ENCODE results near the gene MCOLN3.
"Not testable (repeated sequence)": the region's sequence is repeated elsewhere in the genome, so short reads cannot be mapped to it uniquely, and the experiment has no call there.

MCOLN3 gene

DNA sequence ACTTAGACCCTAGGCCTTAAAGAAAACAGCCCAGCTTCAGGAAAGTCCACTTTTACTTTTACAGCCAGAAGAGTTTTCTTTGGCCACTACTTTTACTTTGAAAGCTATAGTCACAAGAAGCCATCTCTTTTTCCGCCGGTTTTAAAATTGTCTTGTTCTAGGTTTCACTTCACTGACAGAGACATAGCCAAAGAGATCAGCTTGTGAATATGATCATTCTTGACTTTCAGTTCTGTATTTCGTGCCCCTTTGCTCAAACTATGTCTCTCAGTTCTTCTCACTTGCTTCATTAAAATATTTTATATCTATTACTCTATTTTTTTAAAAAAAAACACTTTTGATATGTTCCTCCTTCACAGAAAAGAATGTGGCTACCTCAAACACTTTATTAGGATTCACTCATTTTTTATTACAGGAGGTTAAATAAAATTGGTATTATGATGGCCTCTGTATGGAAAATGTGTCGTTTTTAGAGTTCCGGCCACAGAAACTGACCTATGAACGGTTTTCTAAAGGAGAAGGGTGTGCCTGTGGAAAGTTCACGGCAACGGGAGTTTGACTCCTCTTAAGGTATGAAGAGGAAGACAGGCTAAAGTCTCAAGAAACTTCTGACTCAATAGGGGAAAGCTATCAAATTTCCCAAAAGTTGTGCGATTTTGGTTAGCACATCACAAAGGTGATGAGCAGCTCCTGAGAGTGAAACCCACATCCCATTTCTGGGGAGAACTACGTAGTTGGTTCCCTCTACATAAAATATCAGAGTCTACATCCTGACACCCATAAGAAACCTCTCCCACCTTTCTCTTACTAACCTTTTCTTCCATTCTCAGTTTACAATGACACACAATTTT, 52.6 kb downstream of the MCOLN3 start:
- DNase-seq (ENCODE audit: low read depth in 4 of 4, low spot score in 1 of 4), result no peak

GRCh38 chr1:84991097-84991920, 57.0 kb downstream of the MCOLN3 start:
- DNase-seq (ENCODE audit: low read depth in 4 of 4, low spot score in 1 of 4), result no peak

- DNase-seq (ENCODE audit: low read depth in 4 of 4, low spot score in 1 of 4), result no peak
Measured at GRCh38 chr1:84988588-84988987, 59.7 kb downstream of the MCOLN3 start.

- not testable (repeated sequence) for DNase-seq (ENCODE audit: low read depth in 4 of 4, low spot score in 1 of 4)
Measured at GRCh38 chr1:84986561-84986960, 61.7 kb downstream of the MCOLN3 start.

- no peak for DNase-seq (ENCODE audit: low read depth in 4 of 4, low spot score in 1 of 4)
Measured at GRCh38 chr1:84985365-84985764, 62.9 kb downstream of the MCOLN3 start.

GRCh38 chr1:84982395-84982794, 65.9 kb downstream of the MCOLN3 start:
- DNase-seq (ENCODE audit: low read depth in 4 of 4, low spot score in 1 of 4), result no peak

- no peak for DNase-seq (ENCODE audit: low read depth in 4 of 4, low spot score in 1 of 4)
Measured at GRCh38 chr1:84975035-84975434, 73.3 kb downstream of the MCOLN3 start.

DNA sequence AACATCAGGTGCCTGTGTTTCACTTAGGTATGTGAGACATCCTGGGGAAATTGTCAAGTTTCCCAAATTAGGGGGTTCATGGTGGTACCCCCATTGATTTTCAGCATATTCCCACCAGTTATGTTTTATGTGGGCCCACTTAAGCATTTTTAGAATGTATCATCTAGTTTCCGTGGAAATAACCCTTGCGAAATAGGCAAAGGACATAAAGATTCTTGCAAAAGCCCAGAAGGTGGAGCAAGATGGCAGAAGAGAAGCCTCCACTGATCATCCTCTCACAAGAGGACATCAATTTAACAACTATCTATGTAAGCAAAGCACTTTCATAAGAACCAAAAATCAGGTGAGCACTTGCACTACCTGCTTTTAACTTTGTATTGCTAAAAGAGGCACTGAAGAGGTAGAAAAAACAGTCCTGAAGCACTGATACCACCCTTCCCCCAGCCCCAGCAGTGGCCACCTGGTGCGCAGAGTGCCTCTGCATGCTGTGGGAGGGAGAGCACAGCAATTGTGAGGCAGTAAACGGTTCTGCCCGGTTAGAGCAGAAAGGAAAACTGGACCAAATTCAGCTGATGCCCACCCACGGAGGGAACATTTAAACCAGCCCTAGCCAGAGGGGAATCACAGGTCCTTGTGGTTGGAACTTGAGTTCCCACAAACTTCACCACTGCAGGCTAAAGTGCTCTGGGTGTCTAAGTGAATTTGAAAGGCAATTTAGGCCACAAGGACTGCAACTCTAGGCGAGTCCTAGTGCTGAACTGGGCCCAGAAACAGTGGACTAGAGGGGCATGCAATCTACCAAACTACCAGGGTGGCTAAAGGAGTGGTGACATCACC, 74.6 kb downstream of the MCOLN3 start:
- no peak for DNase-seq (ENCODE audit: low read depth in 4 of 4, low spot score in 1 of 4)

- DNase-seq (ENCODE audit: low read depth in 4 of 4, low spot score in 1 of 4), result no peak
Measured at GRCh38 chr1:84972377-84972987, 75.8 kb downstream of the MCOLN3 start.

GRCh38 chr1:84971957-84972356, 76.3 kb downstream of the MCOLN3 start:
- no peak for DNase-seq (ENCODE audit: low read depth in 4 of 4, low spot score in 1 of 4)

DNA sequence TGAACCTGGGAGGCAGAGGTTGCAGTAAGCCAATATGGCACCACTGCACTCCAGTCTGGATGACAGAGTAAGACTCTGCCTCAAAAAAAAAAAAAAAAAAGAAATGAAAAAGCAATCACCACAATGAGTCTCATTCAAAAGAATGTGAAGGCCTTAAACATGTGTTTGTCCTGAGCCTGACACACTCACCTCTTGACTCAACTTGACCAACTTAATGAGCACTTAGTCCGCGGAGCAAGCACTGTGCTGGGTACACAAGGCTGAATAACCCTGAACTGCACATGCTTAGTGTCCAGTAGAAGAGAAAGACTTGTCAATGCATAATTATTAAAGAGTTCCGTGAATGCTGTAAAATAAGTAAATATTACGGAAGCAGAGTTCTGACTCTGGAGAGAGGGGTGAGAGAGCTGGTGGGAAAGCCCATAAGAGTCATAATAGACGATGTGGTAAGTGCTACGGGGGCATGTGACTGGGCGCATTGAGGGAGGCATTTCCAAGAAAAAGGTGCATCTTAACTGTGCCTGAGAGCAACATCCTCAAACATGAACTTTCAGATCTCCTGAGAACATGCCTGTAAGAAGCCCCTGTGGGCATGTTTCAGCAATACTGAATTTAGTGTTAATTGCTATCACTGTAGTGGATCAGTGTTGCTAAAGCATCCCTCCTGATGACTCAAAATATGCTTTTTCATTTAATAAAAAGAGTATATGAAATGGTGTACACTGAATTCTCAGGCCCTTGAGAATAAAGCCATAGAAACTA, 78.6 kb downstream of the MCOLN3 start:
- peak in 1 of 4 experiments; percentile 21 for DNase-seq (ENCODE audit: low read depth in 4 of 4, low spot score in 1 of 4)

DNA sequence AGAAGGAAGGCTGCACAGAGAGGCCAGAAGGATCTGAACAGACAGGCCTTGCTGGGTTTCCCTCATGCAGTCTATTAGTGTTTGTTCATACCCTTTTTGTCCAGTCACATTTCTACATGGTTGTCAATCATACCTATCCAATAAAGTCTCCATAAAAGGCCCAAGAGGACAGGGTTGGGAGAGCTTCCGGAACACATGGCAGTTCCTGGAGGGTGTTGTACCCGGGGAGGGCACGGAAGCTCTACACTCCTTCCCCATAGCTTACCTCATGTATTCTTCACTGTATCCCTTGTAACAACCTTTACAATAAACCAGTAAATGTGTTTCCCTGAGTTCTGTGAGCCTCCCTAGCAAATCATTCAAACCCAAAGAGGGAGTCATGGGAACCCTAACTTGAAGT, 79.4 kb downstream of the MCOLN3 start:
- no peak for DNase-seq (ENCODE audit: low read depth in 4 of 4, low spot score in 1 of 4)

DNA sequence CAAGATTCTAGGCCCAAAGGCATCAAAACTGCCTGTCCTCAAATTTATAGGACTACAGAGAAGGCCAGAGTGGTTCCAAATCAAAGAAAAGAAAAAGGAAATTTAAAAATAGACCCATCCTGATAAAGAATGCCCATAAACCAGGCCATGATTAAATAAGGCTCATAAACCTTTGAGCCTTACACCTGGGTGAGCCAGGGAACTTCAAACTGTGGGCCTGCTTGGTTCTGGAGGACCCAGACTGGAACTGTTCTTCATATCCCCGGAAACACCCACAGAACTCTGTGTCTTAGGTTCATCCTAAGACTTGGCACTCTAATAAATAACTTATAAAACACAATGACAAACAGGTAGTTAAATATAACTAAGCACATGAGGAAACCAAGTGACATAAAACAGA, 80.2 kb downstream of the MCOLN3 start:
- DNase-seq (ENCODE audit: low read depth in 4 of 4, low spot score in 1 of 4), result no peak

Data from stimulated activated CD4-positive, alpha-beta T cell treated with anti-CD3 and anti-CD28 coated beads, Interleukin-1b, Interleukin-23, amount 100 ng/mL, for 24 hours (primary cell).